Upper lobe of left lung (tissue), 6 donors: ENCODE data around the gene RBP5. TPM values are rescaled to one million over a fixed set of nuclear protein-coding genes. Genes with fewer than 3 reads are reported as not detected.
A peak's percentile ranks its signal among the peaks of the same experiment; 100 is the strongest.

Experiments
- ATAC-seq, 2 donors: fragments of 200-7000 bp; cut with Tn5 transposase; one replicate each; pipeline ENCODE4 v1.9.1; 2022; ENCODE audit warnings: mild to moderate bottlenecking in 2 of 2, moderate library complexity in 2 of 2; ENCODE audit not compliant: low FRiP score in 2 of 2
- DNase-seq, 2 donors: peaks; one replicate each; pipeline ENCODE4 v3.0.0-alpha.2; 2019 to 2020
- H3K27ac ChIP-seq, 4 donors: fragments of 200-600 bp; sonication (generic); one replicate each; pipeline ENCODE4 v1.5.1; 2016 to 2019
- H3K27me3 ChIP-seq, 4 donors: fragments of 200-600 bp; sonication (generic); one replicate each; pipeline ENCODE4 v1.5.1; 2017 to 2019
- H3K36me3 ChIP-seq, 4 donors: fragments of 200-600 bp; sonication (generic); one replicate each; pipeline ENCODE4 v1.5.1; 2016 to 2019
- H3K4me1 ChIP-seq, 4 donors: fragments of 200-600 bp; sonication (generic); one replicate each; pipeline ENCODE4 v1.5.1; 2018 to 2019
- H3K4me3 ChIP-seq, 4 donors: fragments of 200-600 bp; sonication (generic); one replicate each; pipeline ENCODE4 v1.5.1; 2017 to 2019; ENCODE audit warnings: mild to moderate bottlenecking in 2 of 4, moderate library complexity in 1 of 4
- H3K9me3 ChIP-seq, 4 donors: fragments of 200-600 bp; sonication (generic); one replicate each; pipeline ENCODE4 v1.5.1; 2018 to 2019
- CTCF ChIP-seq, 6 experiments: fragments of 450-650 bp in 4 of 6; fragments of 200-600 bp in 2 of 6; sonication (generic) in 2 of 6; IDR thresholded peaks; one replicate each; pipeline ENCODE4 v1.5.1; 2016 to 2019; ENCODE audit warnings: antibody characterized with exemption in 6 of 6
- EP300 ChIP-seq, 4 donors: sonication (generic); formaldehyde crosslinking; IDR thresholded peaks; one replicate each; pipeline ENCODE4 v1.5.1; 2017; ENCODE audit warnings: antibody characterized with exemption in 4 of 4, control low read depth in 2 of 4
- POLR2A ChIP-seq, 4 donors: fragments of 450-650 bp; IDR thresholded peaks; one replicate each; pipeline ENCODE4 v1.5.1; 2016 to 2017; ENCODE audit warnings: antibody characterized with exemption in 4 of 4, mild to moderate bottlenecking in 2 of 4
- POLR2AphosphoS5 ChIP-seq, 2 donors: sonication (generic); formaldehyde crosslinking; IDR thresholded peaks; one replicate each; pipeline ENCODE4 v1.5.1; 2017; ENCODE audit warnings: antibody characterized with exemption in 2 of 2
- WGBS, 2 donors: methylation state at CpG; one replicate each; pipeline ENCODE4 v1.1.5; 2017 to 2018; 5-methylcytosine and 5-hydroxymethylcytosine counted together
- total RNA-seq, 6 donors: library from RNA; depleted of rRNA in 4 of 6; stranded (reverse); fragments of >200 nt in 4 of 6; gene quantifications; one replicate each; pipeline versions ENCODE4 v1.1.0 to v1.2.1, GENCODE V29; 2016 to 2021
- donor health status: DM: no; HTN: no; CAD: no; lungs with moderate emphysema.
- donor health status: DM: no; HTN: yes; CAD: no; lungs with severe emphysema.

The RBP5 gene
- total RNA-seq, 6 donors from 2014 or later = 1.8 to 6.9 TPM; not detected in 4

- peaks cover 0 to 36% (median 16%) of the 10 kb centered on the region in 4 donors for H3K4me1 ChIP-seq
- ATAC-seq (no peak), DNase-seq (no peak)
- H3K4me3 ChIP-seq = no peak overlapping the region
- peak overlapping the region; percentile 0 to 56 (median 32) for H3K27ac ChIP-seq
- H3K9me3 ChIP-seq = no peaks in the 10 kb centered on the region
- WGBS, 2 donors = 71 to 76% methylated on average over 12 of the region's 12 CpGs
- no peak for TF ChIP-seq EP300 (IDR thresholded peaks at IDR 0.05)
- TF ChIP-seq POLR2AphosphoS5 (IDR thresholded peaks at IDR 0.05) = no peak
- no peak for TF ChIP-seq CTCF (IDR thresholded peaks at IDR 0.05)
- TF ChIP-seq POLR2A (IDR thresholded peaks at IDR 0.05) = no peak
- H3K36me3 ChIP-seq = peaks cover 0 to 50% (median 9%) of the 10 kb centered on the region in 4 donors
- H3K27me3 ChIP-seq = no peaks in the 10 kb centered on the region
Measured at GRCh38 chr12:7154901-7155470, 26.3 kb upstream of the RBP5 start.

GRCh38 chr12:7154042-7154441 is 25.4 kb upstream of the RBP5 start:
- Histone ChIP-seq H3K9me3 (no peaks in the 10 kb centered on the region), H3K27ac (peak overlapping the region; percentile 31 to 56 (median 42)), H3K4me3 (no peak overlapping the region), H3K36me3 (peaks cover 0 to 59% (median 17%) of the 10 kb centered on the region in 4 donors), H3K27me3 (no peaks in the 10 kb centered on the region), H3K4me1 (peaks cover 0 to 36% (median 16%) of the 10 kb centered on the region in 4 donors)
- peak in 1 of 2 donors; percentile 75 for DNase-seq
- TF ChIP-seq POLR2AphosphoS5 (IDR thresholded peaks at IDR 0.05) = no peak
- TF ChIP-seq EP300 (IDR thresholded peaks at IDR 0.05) = peak in 1 of 4 donors; percentile 85
- WGBS, 2 donors = 67 to 72% methylated on average over 6 of the region's 6 CpGs
- ATAC-seq = peak in 1 of 2 donors; percentile 20

- Histone ChIP-seq H3K4me1 (peaks cover 0 to 36% (median 16%) of the 10 kb centered on the region in 4 donors), H3K27ac (peak overlapping the region in 2 of 4 donors; percentile 16 to 56), H3K4me3 (no peak overlapping the region), H3K27me3 (no peaks in the 10 kb centered on the region), H3K9me3 (no peaks in the 10 kb centered on the region), H3K36me3 (peaks cover 0 to 62% (median 17%) of the 10 kb centered on the region in 4 donors)
- ATAC-seq (no peak), DNase-seq (no peak)
- whole genome bisulfite sequencing, 2 donors = 85 to 86% methylated on average over 4 of the region's 4 CpGs
- TF ChIP-seq POLR2A (IDR thresholded peaks at IDR 0.05) = no peak
- no peak for TF ChIP-seq CTCF (IDR thresholded peaks at IDR 0.05)
- no peak for TF ChIP-seq POLR2AphosphoS5 (IDR thresholded peaks at IDR 0.05)
- TF ChIP-seq EP300 (IDR thresholded peaks at IDR 0.05) = no peak
Measured at GRCh38 chr12:7152818-7153217, 24.1 kb upstream of the RBP5 start.

GRCh38 chr12:7151532-7151931 is 22.8 kb upstream of the RBP5 start:
- ATAC-seq (no peak), DNase-seq (peak in 1 of 2 donors; percentile 56)
- Histone ChIP-seq H3K36me3 (peaks cover 0 to 64% (median 21%) of the 10 kb centered on the region in 4 donors), H3K4me1 (peaks cover 0 to 27% (median 12%) of the 10 kb centered on the region in 4 donors), H3K9me3 (no peaks in the 10 kb centered on the region), H3K27me3 (no peaks in the 10 kb centered on the region), H3K4me3 (no peak overlapping the region), H3K27ac (peak overlapping the region in 2 of 4 donors; percentile 66 to 67)
- TF ChIP-seq POLR2A (IDR thresholded peaks at IDR 0.05) (no peak), POLR2AphosphoS5 (IDR thresholded peaks at IDR 0.05) (no peak), CTCF (IDR thresholded peaks at IDR 0.05) (no peak), EP300 (IDR thresholded peaks at IDR 0.05) (peak in 1 of 4 donors; percentile 77)
- WGBS, 2 donors = 65 to 71% methylated on average over 6 of the region's 6 CpGs

GRCh38 chr12:7150841-7151240 is 22.2 kb upstream of the RBP5 start:
- no peak for ATAC-seq
- DNase-seq = peak; percentile 35 to 53
- TF ChIP-seq POLR2A (IDR thresholded peaks at IDR 0.05) (no peak), POLR2AphosphoS5 (IDR thresholded peaks at IDR 0.05) (no peak), CTCF (IDR thresholded peaks at IDR 0.05) (no peak), EP300 (IDR thresholded peaks at IDR 0.05) (no peak)
- Histone ChIP-seq H3K36me3 (peaks cover 0 to 71% (median 24%) of the 10 kb centered on the region in 4 donors), H3K4me1 (peaks cover 0 to 27% (median 12%) of the 10 kb centered on the region in 4 donors), H3K27me3 (no peaks in the 10 kb centered on the region), H3K9me3 (no peaks in the 10 kb centered on the region), H3K4me3 (no peak overlapping the region), H3K27ac (peak overlapping the region in 3 of 4 donors; percentile 3 to 67 (median 49))
- 88 to 96% methylated on average over 6 of the region's 6 CpGs for WGBS, 2 donors
